Stimulated activated CD8-positive, alpha-beta memory T cell treated with anti-CD3 and anti-CD28 coated beads, Interleukin-4, amount 100 ng/mL, for 24 hours (primary cell): ENCODE measurements around the gene E2F2.
"Not testable (repeated sequence)": the region's sequence is repeated elsewhere in the genome, so short reads cannot be mapped to it uniquely, and the experiment has no call there.

ENCODE experiments used
- DNase-seq: peaks from one replicate; pipeline ENCODE4 v3.0.0-alpha.2; 2020; ENCODE audit warnings: low read depth

E2F2 gene

GRCh38 chr1:23546897-23547584, 16.0 kb upstream of the E2F2 start:
- no peak for DNase-seq

GRCh38 chr1:23545851-23546250, 14.8 kb upstream of the E2F2 start:
- no peak for DNase-seq

GRCh38 chr1:23544444-23545389, 13.7 kb upstream of the E2F2 start:
- peak; percentile 59 for DNase-seq

GRCh38 chr1:23543707-23544443, 12.8 kb upstream of the E2F2 start:
- no peak for DNase-seq

- not testable (repeated sequence) for DNase-seq
Observed at GRCh38 chr1:23542940-23543339, 11.9 kb upstream of the E2F2 start.

GRCh38 chr1:23539698-23540266, 8.7 kb upstream of the E2F2 start:
- DNase-seq, result peak; percentile 81

- DNase-seq, result no peak
Observed at GRCh38 chr1:23537296-23537973, 6.4 kb upstream of the E2F2 start.

GRCh38 chr1:23533246-23534023, 2.4 kb upstream of the E2F2 start:
- DNase-seq, result no peak

- no peak for DNase-seq
Observed at GRCh38 chr1:23531562-23532094, 595 bp upstream of the E2F2 start.

- DNase-seq, result no peak
Observed at GRCh38 chr1:23530087-23530746, 816 bp downstream of the E2F2 start.

- no peak for DNase-seq
Observed at GRCh38 chr1:23529146-23530086, 1.6 kb downstream of the E2F2 start.

GRCh38 chr1:23528250-23528978, 2.6 kb downstream of the E2F2 start:
- peak; percentile 65 for DNase-seq

- no peak for DNase-seq
Observed at GRCh38 chr1:23527900-23528249, 3.2 kb downstream of the E2F2 start.

- no peak for DNase-seq
Observed at GRCh38 chr1:23527366-23527765, 3.7 kb downstream of the E2F2 start.

GRCh38 chr1:23526329-23527041, 4.5 kb downstream of the E2F2 start:
- DNase-seq, result no peak

GRCh38 chr1:23525558-23526250, 5.3 kb downstream of the E2F2 start:
- no peak for DNase-seq
